Measurements from ENCODE around the gene CHRNA3.

Gene CHRNA3

GRCh38 chr15:78629716-78630065, 8.9 kb upstream of the CHRNA3 start:
- Histone ChIP-seq H3K4me2 (ENCODE audit: low read length) (no peak overlapping the region), H3K9me2 (replicated peaks; ENCODE audit: control insufficient read depth, low read length) (no peaks in the 10 kb centered on the region), H3K27me3 (ENCODE audit: control insufficient read depth, low read length) (peaks cover 2% of the 10 kb centered on the region; the same call in 1 of the 2 replicates), H3K27ac (ENCODE audit: low read depth, low read length) (no peak overlapping the region), H4K20me1 (ENCODE audit: control insufficient read depth, insufficient read depth, low read depth, low read length) (no peaks in the 10 kb centered on the region), H3K4me3 (ENCODE audit: low read length) (no peak overlapping the region), H3K36me3 (ENCODE audit: control insufficient read depth, low read length) (no peaks in the 10 kb centered on the region), H3K9me3 (ENCODE audit: control insufficient read depth, insufficient read depth, low read length) (peaks cover 11% of the 10 kb centered on the region), H3K4me1 (ENCODE audit: control insufficient read depth, low read length) (no peaks in the 10 kb centered on the region), H3F3A (ENCODE audit: control insufficient read depth, insufficient read depth) (no peaks in the 10 kb centered on the region), H3K79me2 (ENCODE audit: control insufficient read depth, low read length) (no peaks in the 10 kb centered on the region)
- TF ChIP-seq EZH2phosphoT487 (IDR thresholded peaks at IDR 0.05; ENCODE audit: borderline replicate concordance, low read length) (no peak), CTCF (IDR thresholded peaks at IDR 0.05; ENCODE audit: low read depth, low read length, poor library complexity, severe bottlenecking) (no peak)

GRCh38 chr15:78629031-78629715, 8.4 kb upstream of the CHRNA3 start:
- no peaks in the 10 kb centered on the region for H4K20me1 ChIP-seq (ENCODE audit: control insufficient read depth, insufficient read depth, low read depth, low read length)
- H3F3A ChIP-seq (ENCODE audit: control insufficient read depth, insufficient read depth), result no peaks in the 10 kb centered on the region
- no peaks in the 10 kb centered on the region for H3K4me1 ChIP-seq (ENCODE audit: control insufficient read depth, low read length)
- H3K27me3 ChIP-seq (ENCODE audit: control insufficient read depth, low read length), result peaks cover 2% of the 10 kb centered on the region; the same call in 1 of the 2 replicates
- TF ChIP-seq EZH2phosphoT487 (IDR thresholded peaks at IDR 0.05; ENCODE audit: borderline replicate concordance, low read length) (no peak), CTCF (IDR thresholded peaks at IDR 0.05; ENCODE audit: low read depth, low read length, poor library complexity, severe bottlenecking) (no peak)
- H3K9me3 ChIP-seq (ENCODE audit: control insufficient read depth, insufficient read depth, low read length), result peaks cover 11% of the 10 kb centered on the region
- H3K4me3 ChIP-seq (ENCODE audit: low read length), result no peak overlapping the region
- no peak overlapping the region for H3K27ac ChIP-seq (ENCODE audit: low read depth, low read length)
- H3K79me2 ChIP-seq (ENCODE audit: control insufficient read depth, low read length), result no peaks in the 10 kb centered on the region
- no peaks in the 10 kb centered on the region for H3K9me2 ChIP-seq (replicated peaks; ENCODE audit: control insufficient read depth, low read length)
- no peaks in the 10 kb centered on the region for H3K36me3 ChIP-seq (ENCODE audit: control insufficient read depth, low read length)
- H3K4me2 ChIP-seq (ENCODE audit: low read length), result no peak overlapping the region

- H3K9me3 ChIP-seq (ENCODE audit: control insufficient read depth, insufficient read depth, low read length), result peaks cover 5% of the 10 kb centered on the region; the same call in 1 of the 2 replicates
- peaks cover 2% of the 10 kb centered on the region; the same call in 1 of the 2 replicates for H3K27me3 ChIP-seq (ENCODE audit: control insufficient read depth, low read length)
- H3K4me3 ChIP-seq (ENCODE audit: low read length), result no peak overlapping the region
- H3K27ac ChIP-seq (ENCODE audit: low read depth, low read length), result no peak overlapping the region
- H3K4me2 ChIP-seq (ENCODE audit: low read length), result no peak overlapping the region
- no peaks in the 10 kb centered on the region for H3K36me3 ChIP-seq (ENCODE audit: control insufficient read depth, low read length)
- H3F3A ChIP-seq (ENCODE audit: control insufficient read depth, insufficient read depth), result no peaks in the 10 kb centered on the region
- no peaks in the 10 kb centered on the region for H4K20me1 ChIP-seq (ENCODE audit: control insufficient read depth, insufficient read depth, low read depth, low read length)
- H3K4me1 ChIP-seq (ENCODE audit: control insufficient read depth, low read length), result no peaks in the 10 kb centered on the region
- TF ChIP-seq EZH2phosphoT487 (IDR thresholded peaks at IDR 0.05; ENCODE audit: borderline replicate concordance, low read length) (no peak), CTCF (IDR thresholded peaks at IDR 0.05; ENCODE audit: low read depth, low read length, poor library complexity, severe bottlenecking) (no peak)
- H3K79me2 ChIP-seq (ENCODE audit: control insufficient read depth, low read length), result no peaks in the 10 kb centered on the region
- H3K9me2 ChIP-seq (replicated peaks; ENCODE audit: control insufficient read depth, low read length), result no peaks in the 10 kb centered on the region
Measured at GRCh38 chr15:78628227-78628626, 7.4 kb upstream of the CHRNA3 start.
